ENCODE measurements around the gene IFI27L2. TPM values are rescaled to one million over a fixed set of nuclear protein-coding genes. Genes with fewer than 3 reads are reported as not detected.
A peak's percentile ranks its signal among the peaks of the same experiment; 100 is the strongest.

Gene IFI27L2
- total and polyA plus RNA-seq, 8 donors, result 4.9 to 133 (median 43.3) TPM

GRCh38 chr14:94123868-94124267 is 5.5 kb downstream of the IFI27L2 start:
- peak in 1 of 2 donors; percentile 2 for DNase-seq
- WGBS, 5 donors, result 82 to 100% (median 87%) methylated on average over 1 of the region's 1 CpG
- peaks cover 0 to 8% (median 3%) of the 10 kb centered on the region in 4 donors for H3K4me1 ChIP-seq
- no peaks in the 10 kb centered on the region for H3K27me3 ChIP-seq
- H3K9me3 ChIP-seq, result peaks cover 0 to 20% (median 15%) of the 10 kb centered on the region in 4 donors
- no peak overlapping the region for H3K4me3 ChIP-seq
- TF ChIP-seq POLR2AphosphoS5 (IDR thresholded peaks at IDR 0.05) (no peak), POLR2A (IDR thresholded peaks at IDR 0.05) (no peak), EP300 (IDR thresholded peaks at IDR 0.05) (no peak), CTCF (IDR thresholded peaks at IDR 0.05) (no peak)
- H3K27ac ChIP-seq, result no peak overlapping the region
- peaks cover 0 to 25% (median 5%) of the 10 kb centered on the region in 4 donors for H3K36me3 ChIP-seq
- intact Hi-C loops (cut with DNase I; ENCODE audit: low total_unique reads), result no loop called here

GRCh38 chr14:94123296-94123695 is 6.1 kb downstream of the IFI27L2 start:
- no peak for TF ChIP-seq POLR2A (IDR thresholded peaks at IDR 0.05)
- no peak for TF ChIP-seq POLR2AphosphoS5 (IDR thresholded peaks at IDR 0.05)
- TF ChIP-seq EP300 (IDR thresholded peaks at IDR 0.05), result no peak
- no peak for TF ChIP-seq CTCF (IDR thresholded peaks at IDR 0.05)

GRCh38 chr14:94122438-94122837 is 7.0 kb downstream of the IFI27L2 start:
- TF ChIP-seq POLR2A (IDR thresholded peaks at IDR 0.05), result no peak
- TF ChIP-seq POLR2AphosphoS5 (IDR thresholded peaks at IDR 0.05), result no peak
- TF ChIP-seq CTCF (IDR thresholded peaks at IDR 0.05), result no peak
- no peak for TF ChIP-seq EP300 (IDR thresholded peaks at IDR 0.05)
- peak in 1 of 2 donors; percentile 17 for DNase-seq
- H3K36me3 ChIP-seq, result peaks cover 0 to 19% (median 4%) of the 10 kb centered on the region in 4 donors
- intact Hi-C loops (cut with DNase I; ENCODE audit: low total_unique reads), result no loop called here
- no peaks in the 10 kb centered on the region for H3K4me1 ChIP-seq
- H3K4me3 ChIP-seq, result no peak overlapping the region
- H3K27ac ChIP-seq, result no peak overlapping the region
- peaks cover 0 to 20% (median 15%) of the 10 kb centered on the region in 4 donors for H3K9me3 ChIP-seq
- H3K27me3 ChIP-seq, result no peaks in the 10 kb centered on the region
- WGBS, 5 donors, result 61 to 95% (median 82%) methylated on average over 3 of the region's 3 CpGs

More at GRCh38 chr14:94123296-94123695, 6.1 kb downstream of the IFI27L2 start:
- H3K9me3 ChIP-seq, result peaks cover 0 to 20% (median 15%) of the 10 kb centered on the region in 4 donors
- peaks cover 0 to 25% (median 5%) of the 10 kb centered on the region in 4 donors for H3K36me3 ChIP-seq
- WGBS, 5 donors, result 87 to 95% (median 90%) methylated on average over 9 of the region's 9 CpGs
- H3K27me3 ChIP-seq, result no peaks in the 10 kb centered on the region
- no peak overlapping the region for H3K27ac ChIP-seq
- intact Hi-C loops (cut with DNase I; ENCODE audit: low total_unique reads), result no loop called here
- DNase-seq, result peak in 1 of 2 donors; percentile 15
- H3K4me1 ChIP-seq, result peaks cover 0 to 2% (median 0%) of the 10 kb centered on the region in 4 donors
- H3K4me3 ChIP-seq, result no peak overlapping the region

- no peaks in the 10 kb centered on the region for H3K27me3 ChIP-seq
- DNase-seq, result no peak
- no peak for TF ChIP-seq EP300 (IDR thresholded peaks at IDR 0.05)
- no peak for TF ChIP-seq POLR2AphosphoS5 (IDR thresholded peaks at IDR 0.05)
- no peak for TF ChIP-seq POLR2A (IDR thresholded peaks at IDR 0.05)
- no peak for TF ChIP-seq CTCF (IDR thresholded peaks at IDR 0.05)
- 59 to 78% (median 65%) methylated on average over 3 of the region's 3 CpGs for WGBS, 5 donors
- H3K9me3 ChIP-seq, result peaks cover 0 to 20% (median 15%) of the 10 kb centered on the region in 4 donors
- no peak overlapping the region for H3K4me3 ChIP-seq
- no peak overlapping the region for H3K27ac ChIP-seq
- intact Hi-C loops (cut with DNase I; ENCODE audit: low total_unique reads), result no loop called here
- H3K36me3 ChIP-seq, result peaks cover 0 to 10% (median 0%) of the 10 kb centered on the region in 4 donors
- H3K4me1 ChIP-seq, result no peaks in the 10 kb centered on the region
Observed at GRCh38 chr14:94121485-94121884, 7.9 kb downstream of the IFI27L2 start.

All from stomach (tissue), 9 donors.